Motor neuron (in vitro differentiated cells): Measurements from ENCODE around the gene LNX1. TPM values are rescaled to one million over a fixed set of nuclear protein-coding genes. Genes with fewer than 3 reads are reported as not detected.

Source experiments
- ATAC-seq, 8 experiments: fragments of 200-7000 bp; cut with Tn5 transposase; replicated peaks in 6 of 8; 2 replicates each; pipeline ENCODE4 v1.8.0; 2021; ENCODE audit warnings: mild to moderate bottlenecking in 8 of 8, moderate library complexity in 8 of 8
- H3K27ac ChIP-seq, 2 donors: fragments of 250-450 bp; sonication (Bioruptor Pico); 2 replicates each; pipeline ENCODE4 v1.9.0; 2021; ENCODE audit warnings: antibody characterized with exemption in 2 of 2, mild to moderate bottlenecking in 2 of 2, moderate library complexity in 1 of 2
- H3K4me1 ChIP-seq, 2 donors: fragments of 250-450 bp; sonication (Bioruptor Pico); replicated peaks in 1 of 2; 2 replicates each; pipeline ENCODE4 v1.6.1; 2021; ENCODE audit warnings: antibody characterized with exemption in 2 of 2, mild to moderate bottlenecking in 2 of 2, moderate library complexity in 1 of 2
- H3K4me3 ChIP-seq, 5 donors: fragments of 250-450 bp; sonication (Bioruptor Pico); 2 replicates each; pipeline ENCODE4 v1.9.0; 2021; ENCODE audit warnings: antibody characterized with exemption in 5 of 5, mild to moderate bottlenecking in 5 of 5, moderate library complexity in 4 of 5
- WGBS, 10 experiments: fragments of 450-650 bp; shearing (Covaris generic); methylation state at CpG; one replicate each; pipeline ENCODE4 v1.0.0; 2022; 5-methylcytosine and 5-hydroxymethylcytosine counted together
- in situ Hi-C, 9 experiments: fragments of 400-800 bp; cut with MboI; loops; one replicate each; pipeline ENCODE4 v1.15.0; 2021; ENCODE audit warnings: low sequenced_read_pairs in 9 of 9, low pct_unique_long_range_greater_than_20kb in 2 of 9; ENCODE audit not compliant: unreplicated experiment in 9 of 9
- total RNA-seq, 8 experiments: library from RNA; unstranded; fragments of 300-600 nt; gene quantifications; 2 replicates each; pipeline versions ENCODE4 v1.2.3 to v1.2.4, GENCODE V29; 2022

The LNX1 gene
- total RNA-seq = 10 to 100 TPM in 2 of 8 experiments, 1 to 10 TPM in 2, under 1 TPM in 4; 0.64 to 18.7 (median 2.2) TPM

DNA sequence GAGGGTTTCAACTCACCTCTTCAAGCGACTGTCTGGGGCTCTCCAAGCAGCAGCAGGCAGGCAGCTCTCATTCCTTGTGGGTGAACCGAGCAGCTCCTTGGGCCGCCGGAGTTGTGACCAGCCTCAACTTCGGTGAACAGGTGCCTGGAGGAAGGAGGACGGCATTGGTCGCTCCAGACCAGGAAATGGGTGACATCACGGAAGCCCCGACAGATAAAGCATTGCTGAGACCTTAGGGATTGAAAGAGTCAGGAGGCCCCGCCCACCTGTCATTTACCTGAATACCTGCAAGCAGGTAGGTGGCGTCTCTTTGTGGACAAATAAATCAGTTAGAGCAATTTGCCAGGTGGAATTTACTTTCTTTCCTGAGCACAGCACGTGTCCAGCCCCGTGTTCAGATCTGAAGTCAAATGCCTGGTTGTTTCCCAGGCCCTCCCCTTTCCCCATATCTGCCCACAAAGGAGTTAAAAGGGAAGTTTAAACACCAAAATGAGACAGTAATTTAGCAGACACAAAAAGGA is at the start of gene LNX1:
LNX1 (minus strand) TSS at position 115 of the 521 bp plus-strand sequence. CDS start 17,484 bp downstream, outside the sequence.
- no peak within 1 kb of the TSS for H3K27ac ChIP-seq
- 50 to 92% (median 79%) methylated on average over 1 to 12 of the region's 13 CpGs; no CpG with 5 or more reads in 1 of the 10 experiments for WGBS, 10 experiments
- peaks cover 0 to 13% of the 10 kb centered on the region in 2 donors for H3K4me1 ChIP-seq
- no peak within 1 kb of the TSS for H3K4me3 ChIP-seq
- no peak for ATAC-seq
- in situ Hi-C loops = no loop called here

DNA sequence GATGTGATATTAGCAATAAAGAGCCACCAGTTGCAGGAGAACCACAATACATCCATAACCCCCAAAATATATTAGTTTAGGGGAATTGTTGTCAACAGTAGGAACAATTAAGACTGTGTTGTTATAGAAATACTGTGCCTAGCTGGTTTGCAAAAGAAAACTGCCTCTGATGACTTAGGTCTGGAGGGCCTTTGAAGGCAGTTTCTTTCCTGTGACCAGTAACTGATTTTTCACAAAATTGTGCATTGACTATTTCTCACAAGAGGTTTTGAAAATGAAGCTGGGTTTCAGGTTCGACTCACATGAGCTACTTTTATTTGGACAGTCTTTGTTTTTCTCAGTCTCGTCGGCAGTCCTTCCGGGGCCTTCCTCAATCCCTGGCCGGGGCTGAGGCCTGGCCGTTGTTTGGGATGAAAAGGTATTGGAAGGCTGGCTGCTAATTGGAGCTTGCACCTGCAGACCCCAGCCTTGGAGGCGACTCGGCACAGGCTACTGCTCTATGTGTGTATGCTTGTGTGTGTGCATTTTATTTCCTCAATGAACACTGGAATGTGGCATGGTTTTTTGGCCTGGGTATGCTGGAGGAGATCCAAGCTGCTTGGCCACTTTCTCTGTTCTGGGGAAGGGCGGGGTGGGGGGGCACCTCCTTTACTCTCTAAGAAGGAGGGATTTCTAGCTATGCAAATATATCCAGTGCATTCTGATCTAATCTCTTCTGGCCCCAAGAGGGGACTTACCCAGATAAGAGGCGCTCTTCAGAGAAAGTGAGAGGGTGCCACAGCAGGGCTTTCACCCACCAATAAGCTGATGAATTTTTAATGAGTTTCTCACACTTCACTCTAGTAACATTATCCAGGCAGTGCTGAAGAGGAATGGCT is 49.5 kb upstream of the LNX1 start:
- H3K4me1 ChIP-seq = no peaks in the 10 kb centered on the region
- H3K27ac ChIP-seq = no peak overlapping the region
- in situ Hi-C loops = no loop called here
- 45 to 98% (median 78%) methylated on average over 1 to 8 of the region's 10 CpGs; no CpG with 5 or more reads in 1 of the 10 experiments for WGBS, 10 experiments
- H3K4me3 ChIP-seq = no peak overlapping the region
- peak in 1 of 8 experiments; percentile 83 for ATAC-seq

DNA sequence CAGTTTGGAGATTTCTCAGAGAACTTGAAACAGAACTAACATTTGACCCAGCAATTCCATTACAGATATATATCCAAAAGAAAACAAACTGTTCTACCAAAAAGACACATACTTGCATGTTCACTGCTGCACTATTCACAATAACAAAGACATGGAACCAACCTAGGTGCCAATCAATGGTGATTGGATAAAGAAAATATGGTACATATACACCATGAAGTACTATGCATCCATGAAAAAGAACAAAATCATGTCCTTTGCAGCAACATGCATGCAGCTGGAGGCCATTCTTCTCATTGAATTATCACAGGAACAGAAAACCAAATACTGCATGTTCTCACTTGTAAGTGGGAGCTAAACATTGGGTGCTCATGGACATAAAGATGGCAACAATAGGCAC is 47.6 kb upstream of the LNX1 start:
- in situ Hi-C loops = no loop called here
- H3K27ac ChIP-seq = no peak overlapping the region
- H3K4me1 ChIP-seq = no peaks in the 10 kb centered on the region
- H3K4me3 ChIP-seq = no peak overlapping the region
- ATAC-seq = no peak

DNA sequence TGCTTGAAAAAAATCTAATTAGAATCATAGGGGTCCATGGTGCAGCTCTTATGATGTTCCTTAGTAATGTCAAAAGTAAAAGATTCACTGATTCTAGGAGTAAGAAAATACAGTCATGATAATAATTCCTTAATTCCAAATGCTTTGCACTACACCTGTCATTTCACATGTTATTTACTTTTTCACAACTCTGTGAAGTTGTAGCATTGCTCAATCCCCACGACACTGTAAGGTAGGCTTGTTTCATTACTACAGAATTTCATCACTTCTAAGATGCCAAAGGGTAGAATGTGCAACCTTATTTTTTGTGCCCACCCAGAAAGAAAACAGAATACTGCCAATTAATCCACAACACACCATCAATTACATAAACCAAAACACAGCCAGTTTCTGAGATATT is 46.1 kb upstream of the LNX1 start:
- in situ Hi-C loops = no loop called here
- H3K27ac ChIP-seq = no peak overlapping the region
- WGBS, 10 experiments = 45 to 91% (median 58%) methylated on average over 1 of the region's 1 CpG; no CpG with 5 or more reads in 3 of the 10 experiments
- peaks cover 0 to 4% of the 10 kb centered on the region in 2 donors for H3K4me1 ChIP-seq
- no peak overlapping the region for H3K4me3 ChIP-seq
- no peak for ATAC-seq

DNA sequence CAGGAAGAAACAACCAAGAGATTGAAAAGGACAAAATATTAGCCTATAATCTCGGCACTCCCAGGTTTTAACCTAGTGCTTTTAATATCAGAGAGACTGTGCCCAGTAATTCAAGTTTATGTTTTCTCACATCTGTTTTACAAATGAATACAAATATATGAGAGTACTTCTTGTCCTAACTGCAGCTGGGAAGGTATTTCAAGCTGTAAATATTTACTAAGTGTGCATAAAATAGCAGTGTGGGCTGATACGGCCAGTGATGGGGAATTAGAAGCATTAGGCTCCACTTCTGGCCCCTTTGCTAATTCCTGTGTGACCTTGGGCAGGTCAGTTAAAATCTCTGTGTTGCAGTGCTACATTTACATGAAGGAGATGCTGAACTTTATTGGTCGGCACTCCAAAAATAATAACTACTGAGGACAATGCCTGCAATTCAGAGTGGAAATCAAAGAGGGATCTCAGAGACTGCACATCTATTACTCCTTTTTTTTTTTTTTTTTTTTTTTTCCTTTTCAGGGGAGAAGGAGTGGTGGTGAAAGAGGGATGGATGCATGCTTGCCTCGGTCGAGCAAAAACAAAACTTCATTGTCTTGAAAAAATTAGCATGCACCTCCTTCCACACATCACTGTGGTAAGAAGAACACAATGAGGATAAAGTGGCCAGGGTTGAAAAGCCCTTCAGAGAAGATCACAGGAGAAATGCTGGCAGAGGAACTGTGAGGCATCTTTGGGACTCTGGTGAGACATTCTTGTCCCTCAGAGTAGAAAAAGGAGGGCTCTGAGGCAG is 44.6 kb upstream of the LNX1 start:
- H3K4me1 ChIP-seq = peaks cover 0 to 4% of the 10 kb centered on the region in 2 donors
- 18 to 92% (median 61%) methylated on average over 1 to 5 of the region's 5 CpGs for WGBS, 10 experiments
- H3K4me3 ChIP-seq = no peak overlapping the region
- H3K27ac ChIP-seq = no peak overlapping the region
- in situ Hi-C loops = no loop called here
- peak in 1 of 8 experiments; percentile 49 for ATAC-seq

DNA sequence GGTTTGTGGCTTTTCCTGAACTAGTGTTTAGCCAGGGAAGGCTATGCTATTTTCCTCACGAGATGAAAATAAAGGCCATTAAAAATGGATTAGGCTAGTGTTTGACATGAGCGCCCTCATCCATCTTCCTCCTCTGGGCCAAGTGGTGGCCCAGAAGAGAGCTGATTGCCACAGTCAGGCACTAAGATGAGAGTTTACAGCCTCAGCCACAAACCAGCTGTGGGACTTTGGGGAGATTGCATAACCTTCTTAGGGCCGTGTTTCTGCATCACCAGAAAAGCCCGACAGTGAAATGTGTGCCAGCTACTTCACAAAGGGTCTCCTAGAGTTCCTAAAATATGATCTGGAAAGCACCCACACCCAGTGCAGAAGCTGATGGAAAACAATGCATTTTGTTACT is 42.3 kb upstream of the LNX1 start:
- 0 to 80% (median 40%) methylated on average over 1 to 4 of the region's 4 CpGs; no CpG with 5 or more reads in 1 of the 10 experiments for WGBS, 10 experiments
- ATAC-seq = no peak
- H3K4me1 ChIP-seq = peaks cover 0 to 4% of the 10 kb centered on the region in 2 donors

DNA sequence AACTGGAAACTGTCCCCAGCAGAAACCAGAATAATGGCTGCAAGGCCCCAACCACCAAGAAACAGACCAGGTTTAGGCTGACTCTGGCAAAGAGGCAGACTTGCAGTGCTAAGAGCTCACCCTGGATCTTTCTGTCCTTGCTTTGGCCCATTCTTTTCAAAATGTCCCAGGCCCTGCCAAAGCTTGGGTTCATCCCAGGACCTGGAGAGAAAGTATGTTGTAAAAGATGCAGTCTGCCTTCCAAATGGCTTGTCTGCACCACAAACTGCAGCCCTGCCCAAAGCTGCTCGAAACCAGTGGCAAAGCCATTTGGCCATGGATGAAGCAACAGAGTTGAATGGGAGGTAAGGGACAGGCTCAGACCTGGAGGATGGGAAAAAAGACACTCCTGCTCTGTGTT is 38.0 kb upstream of the LNX1 start:
- 0 to 40% (median 36%) methylated on average over 1 of the region's 1 CpG; no CpG with 5 or more reads in 7 of the 10 experiments for WGBS, 10 experiments
- in situ Hi-C loops = no loop called here
- H3K4me1 ChIP-seq = peaks cover 0 to 4% of the 10 kb centered on the region in 2 donors
- H3K27ac ChIP-seq = no peak overlapping the region
- H3K4me3 ChIP-seq = no peak overlapping the region
- no peak for ATAC-seq

More for the DNA sequence above, 42.3 kb upstream of the LNX1 start:
- H3K27ac ChIP-seq = no peak overlapping the region
- no peak overlapping the region for H3K4me3 ChIP-seq
- in situ Hi-C loops = no loop called here

DNA sequence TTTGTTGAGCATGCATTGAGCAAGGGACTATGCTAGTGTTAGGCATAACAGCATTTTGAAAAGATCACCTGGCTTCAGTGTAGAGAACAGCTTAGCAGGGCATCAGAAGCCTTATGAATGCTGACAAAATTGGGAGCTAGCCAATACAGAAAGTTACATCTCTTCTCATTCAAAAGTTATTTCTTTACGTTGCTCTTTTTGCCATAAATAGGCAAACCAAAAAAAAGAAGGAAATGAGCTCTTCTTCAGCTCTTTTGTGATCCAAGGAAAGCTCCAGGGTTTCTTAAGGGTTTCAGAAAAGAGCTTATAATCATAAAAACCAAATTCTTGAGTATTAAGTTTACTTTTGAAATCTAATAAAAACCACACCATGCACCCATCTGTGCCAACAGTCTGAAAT is 35.2 kb upstream of the LNX1 start:
- Histone ChIP-seq H3K4me1 (no peaks in the 10 kb centered on the region), H3K4me3 (no peak overlapping the region), H3K27ac (no peak overlapping the region)
- no peak for ATAC-seq
- in situ Hi-C loops = no loop called here
- 40 to 100% (median 83%) methylated on average over 1 of the region's 1 CpG; no CpG with 5 or more reads in 1 of the 10 experiments for WGBS, 10 experiments

DNA sequence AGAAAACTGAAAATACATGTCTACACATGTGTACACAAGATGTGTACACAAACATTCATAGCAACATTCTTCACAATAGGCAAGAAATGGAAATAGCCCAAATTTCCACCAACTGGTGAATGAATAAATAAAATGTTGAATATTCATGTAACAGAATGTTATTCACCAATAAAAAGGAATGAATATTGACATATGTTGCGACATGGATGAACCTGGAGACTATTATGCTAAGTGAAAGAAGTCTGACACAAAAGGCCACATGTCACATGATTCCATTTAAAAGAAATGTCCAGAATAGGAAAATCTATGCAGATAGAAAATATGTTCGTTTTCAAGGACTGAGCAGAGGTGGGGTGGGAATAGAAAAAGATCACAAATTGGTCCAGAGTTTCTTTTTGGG is 34.6 kb upstream of the LNX1 start:
- Histone ChIP-seq H3K4me3 (no peak overlapping the region), H3K4me1 (no peaks in the 10 kb centered on the region), H3K27ac (no peak overlapping the region)
- in situ Hi-C loops = no loop called here
- ATAC-seq = peak in 3 of 8 experiments; percentile 85 to 88 (median 87)
- WGBS, 10 experiments = 0 to 100% (median 75%) methylated on average over 1 to 2 of the region's 2 CpGs; no CpG with 5 or more reads in 1 of the 10 experiments

DNA sequence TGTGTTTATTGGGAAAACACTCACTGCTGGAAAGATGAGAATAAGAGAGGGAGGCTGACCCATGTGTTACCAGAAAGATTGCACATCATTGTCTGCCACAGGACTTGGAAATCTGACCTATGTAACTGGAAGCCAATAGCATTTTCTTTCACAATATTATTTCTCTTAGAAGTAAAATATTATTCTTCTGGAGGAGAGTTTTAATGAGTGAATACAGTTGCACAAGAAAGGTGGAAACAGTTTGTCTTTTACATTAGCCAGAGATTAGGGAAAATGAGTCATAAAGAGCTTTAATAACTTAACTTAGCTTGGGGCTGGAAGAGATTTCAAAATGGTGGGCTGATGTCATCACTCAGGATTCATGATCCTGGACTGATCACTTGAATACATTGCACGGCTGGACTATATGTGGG is 31.5 kb upstream of the LNX1 start:
- Histone ChIP-seq H3K4me3 (no peak overlapping the region), H3K27ac (no peak overlapping the region), H3K4me1 (no peaks in the 10 kb centered on the region)
- peak in 2 of 8 experiments; percentile 39 to 66 for ATAC-seq
- in situ Hi-C loops = no loop called here
- 13 to 100% (median 80%) methylated on average over 1 of the region's 1 CpG; no CpG with 5 or more reads in 2 of the 10 experiments for WGBS, 10 experiments

DNA sequence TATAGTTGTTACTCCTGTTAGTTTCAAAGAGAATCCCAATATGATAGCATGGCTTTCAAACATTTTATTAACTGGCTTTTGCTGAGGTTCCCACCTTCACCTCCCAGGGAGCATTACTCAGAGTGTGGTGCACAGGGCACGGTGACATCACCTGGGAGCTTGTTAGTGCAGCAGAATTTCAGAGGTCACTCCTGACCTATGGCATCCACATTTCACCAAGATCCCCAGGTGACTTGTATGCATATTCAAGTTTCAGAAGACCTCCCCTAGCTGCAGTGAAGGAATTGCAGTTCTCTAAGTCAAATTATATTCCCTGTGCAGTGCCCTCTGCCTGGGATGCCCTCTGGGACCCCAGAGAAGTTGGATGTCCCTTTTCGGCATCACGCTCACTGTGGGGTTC is 29.7 kb upstream of the LNX1 start:
- Histone ChIP-seq H3K4me1 (no peaks in the 10 kb centered on the region), H3K4me3 (no peak overlapping the region), H3K27ac (no peak overlapping the region)
- no peak for ATAC-seq
- in situ Hi-C loops = no loop called here
- WGBS, 10 experiments = 40 to 100% (median 80%) methylated on average over 1 to 2 of the region's 3 CpGs; no CpG with 5 or more reads in 5 of the 10 experiments

DNA sequence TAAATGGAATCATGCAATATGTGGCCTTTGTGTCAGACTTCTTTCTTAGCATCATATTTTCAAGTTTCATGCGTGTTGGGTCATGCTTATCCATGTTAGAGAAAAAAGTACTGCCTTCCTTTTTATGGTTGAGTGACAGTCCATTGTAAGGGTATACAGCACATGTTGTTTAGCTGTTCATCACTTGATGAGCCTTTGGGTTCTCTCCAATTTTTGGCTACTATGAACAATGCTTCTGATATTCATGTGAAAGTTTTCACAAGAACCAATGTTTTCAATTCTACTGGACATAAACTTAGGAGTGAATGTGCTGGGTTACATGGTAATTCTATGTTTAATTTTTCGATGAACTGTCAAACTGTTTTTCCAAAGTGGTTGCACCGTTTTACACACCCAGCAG is 28.1 kb upstream of the LNX1 start:
- ATAC-seq = no peak
- 37 to 100% (median 82%) methylated on average over 1 to 3 of the region's 3 CpGs for WGBS, 10 experiments

DNA sequence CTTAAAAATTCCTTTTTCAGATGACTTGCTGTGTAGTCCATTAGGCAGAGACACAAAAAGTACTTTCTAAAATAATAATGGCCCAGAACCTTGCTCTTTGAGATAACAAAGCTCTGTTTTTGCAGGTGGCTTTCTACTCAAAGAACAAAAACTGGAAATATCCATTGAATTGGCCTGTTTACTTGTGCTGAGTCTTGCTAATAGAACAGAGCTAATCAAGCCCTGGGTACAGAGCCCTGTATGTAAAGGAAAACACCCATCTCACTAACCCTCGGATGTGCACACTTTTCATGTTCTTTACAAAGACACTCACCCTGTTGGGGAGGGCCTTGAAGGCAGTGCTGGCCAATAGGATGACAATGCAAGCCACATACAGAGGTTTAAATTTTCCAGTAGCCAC is 27.0 kb upstream of the LNX1 start:
- H3K4me1 ChIP-seq = no peaks in the 10 kb centered on the region
- no peak overlapping the region for H3K4me3 ChIP-seq
- in situ Hi-C loops = no loop called here
- no peak overlapping the region for H3K27ac ChIP-seq
- ATAC-seq = no peak
- 33 to 100% (median 50%) methylated on average over 1 of the region's 1 CpG; no CpG with 5 or more reads in 5 of the 10 experiments for WGBS, 10 experiments

More for the DNA sequence above, 28.1 kb upstream of the LNX1 start:
- in situ Hi-C loops = no loop called here
- H3K27ac ChIP-seq = no peak overlapping the region
- H3K4me1 ChIP-seq = no peaks in the 10 kb centered on the region
- no peak overlapping the region for H3K4me3 ChIP-seq
